Heart right ventricle (tissue), 16 donors: Measurements from ENCODE around the gene DPP10. TPM values are rescaled to one million over a fixed set of nuclear protein-coding genes. Genes with fewer than 3 reads are reported as not detected.

Experiments used
- ATAC-seq, 8 donors: fragments of 200-7000 bp; cut with Tn5 transposase; one replicate each; pipeline ENCODE4 v1.9.1; 2020; ENCODE audit warnings: mild to moderate bottlenecking in 8 of 8, moderate library complexity in 8 of 8, moderate number of reproducible peaks in 1 of 8
- DNase-seq, 2 donors: peaks; one replicate each; pipeline ENCODE4 v3.0.0-alpha.2; 2020
- H3K27ac ChIP-seq, 10 donors: fragments of 200-600 bp; sonication (generic) in 2 of 10; one replicate each; pipeline versions ENCODE4 v1.5.0 to v1.8.0; 2020 to 2022; ENCODE audit warnings: mild to moderate bottlenecking in 3 of 10
- H3K27me3 ChIP-seq, 7 donors: fragments of 200-600 bp; one replicate each; pipeline ENCODE4 v1.8.0; 2021 to 2022; ENCODE audit warnings: mild to moderate bottlenecking in 2 of 7
- H3K36me3 ChIP-seq, 9 donors: fragments of 200-600 bp; sonication (generic) in 1 of 9; one replicate each; pipeline versions ENCODE4 v1.5.0 to v1.8.0; 2020 to 2022; ENCODE audit warnings: mild to moderate bottlenecking in 2 of 9
- H3K4me1 ChIP-seq, 9 donors: fragments of 200-600 bp; sonication (generic) in 1 of 9; one replicate each; pipeline versions ENCODE4 v1.5.0 to v1.8.0; 2020 to 2022; ENCODE audit warnings: mild to moderate bottlenecking in 4 of 9
- H3K4me3 ChIP-seq, 10 donors: fragments of 200-600 bp; sonication (generic) in 2 of 10; one replicate each; pipeline versions ENCODE4 v1.5.0 to v1.8.0; 2020 to 2022; ENCODE audit warnings: mild to moderate bottlenecking in 7 of 10, moderate library complexity in 2 of 10
- H3K9me3 ChIP-seq, 11 donors: fragments of 200-600 bp in 10 of 11; sonication (generic) in 2 of 11; one replicate each; pipeline versions ENCODE4 v1.5.0 to v1.8.0; 2013 to 2022; ENCODE audit warnings: mild to moderate bottlenecking in 2 of 11, control low read depth in 1 of 11, moderate library complexity in 1 of 11
- WGBS, 2 donors: extraction: QIAGEN DNeasy Blood & Tissue Kit; methylation state at CpG; one replicate each; pipeline ENCODE4 v1.1.7; 2013; ENCODE audit warnings: inconsistent platforms in 1 of 2; 5-methylcytosine and 5-hydroxymethylcytosine counted together
- intact Hi-C, 10 donors: fragments of 100-400 bp; cut with DNase I; formaldehyde crosslinking; loops; one replicate each; pipeline versions ENCODE4 v1.11.1 to v1.14.2; 2022
- polyA plus RNA-seq, 2 donors: library from polyadenylated mRNA; stranded (reverse); fragments of 200-250 nt; gene quantifications; one replicate each; pipeline ENCODE4 v1.2.3, GENCODE V29; 2013
- total RNA-seq, 10 donors: library from RNA; stranded (reverse); fragmentation: NEBNext Ultra II Directional in 3 of 10; extraction: Animal tissue kit (Norgen Biotek cat#: 25700) in 3 of 10; gene quantifications; one replicate each; pipeline versions ENCODE4 v1.2.1 to v1.2.4, GENCODE V29; 2021 to 2023
- TF ChIP-seq, protein P1 (sequence below), 9 donors: fragments of 200-600 bp; sonication (generic) in 2 of 9; IDR thresholded peaks; one replicate each; pipeline versions ENCODE4 v1.5.0 to v1.8.0; 2021 to 2022; ENCODE audit warnings: antibody characterized with exemption in 9 of 9, mild to moderate bottlenecking in 5 of 9, moderate library complexity in 1 of 9
- donor health status: Arrhythmogenic right ventricular cardiomyopathy.
- donor health status: ischemic (EF 13 %, LVEDD 7.1; RV severe dilation, severe dysfunction).
- donor health status: healthy with polysubstance abuse.
- donor health status: DM: no; HTN: yes; CAD: no.
- donor health status: DM: no; HTN: no; CAD: no.
- donor health status: ischemic (EF 25% LVEDD 6.9; RV normal size, moderate dysfunction).
- donor health status: ischemic (EF 25% LVEDD 5.7; RV mildly dilated, moderate dysfunction).
- donor health status: healthy.
- donor health status: DM: yes; HTN: yes; CAD: no.
- donor health status: Ischemic cardiomyopathy.
- donor health status: ischemic (EF 35%, LVEDD 5.7; RV mildly dilated, moderate dysfunction).
- donor health status: nonischemic (EF 11% LVEDD 7.7; RV severe dilation, severe dysfunction).
- donor health status: DM: yes; HTN: yes; CAD: no.
- donor health status: PGD.
- donor health status: ischemic (EF 29% LVEDD 5.4; RV normal size, mild dysfunction).
- donor health status: nonischemic (EF 23%, LVEDD 6.1; RV moderate dilation, normal function).

Gene DPP10
- total and polyA plus RNA-seq, 12 donors = 0.15 to 0.49 (median 0.38) TPM; not detected in 9

- Histone ChIP-seq H3K27me3 (no peaks in the 10 kb centered on the region), H3K36me3 (no peaks in the 10 kb centered on the region), H3K9me3 (no peaks in the 10 kb centered on the region), H3K27ac (no peak overlapping the region), H3K4me1 (no peaks in the 10 kb centered on the region), H3K4me3 (no peak overlapping the region)
- no peak for ATAC-seq
- intact Hi-C loops = no loop called here
- no peak for DNase-seq
- TF ChIP-seq, protein P1, sequence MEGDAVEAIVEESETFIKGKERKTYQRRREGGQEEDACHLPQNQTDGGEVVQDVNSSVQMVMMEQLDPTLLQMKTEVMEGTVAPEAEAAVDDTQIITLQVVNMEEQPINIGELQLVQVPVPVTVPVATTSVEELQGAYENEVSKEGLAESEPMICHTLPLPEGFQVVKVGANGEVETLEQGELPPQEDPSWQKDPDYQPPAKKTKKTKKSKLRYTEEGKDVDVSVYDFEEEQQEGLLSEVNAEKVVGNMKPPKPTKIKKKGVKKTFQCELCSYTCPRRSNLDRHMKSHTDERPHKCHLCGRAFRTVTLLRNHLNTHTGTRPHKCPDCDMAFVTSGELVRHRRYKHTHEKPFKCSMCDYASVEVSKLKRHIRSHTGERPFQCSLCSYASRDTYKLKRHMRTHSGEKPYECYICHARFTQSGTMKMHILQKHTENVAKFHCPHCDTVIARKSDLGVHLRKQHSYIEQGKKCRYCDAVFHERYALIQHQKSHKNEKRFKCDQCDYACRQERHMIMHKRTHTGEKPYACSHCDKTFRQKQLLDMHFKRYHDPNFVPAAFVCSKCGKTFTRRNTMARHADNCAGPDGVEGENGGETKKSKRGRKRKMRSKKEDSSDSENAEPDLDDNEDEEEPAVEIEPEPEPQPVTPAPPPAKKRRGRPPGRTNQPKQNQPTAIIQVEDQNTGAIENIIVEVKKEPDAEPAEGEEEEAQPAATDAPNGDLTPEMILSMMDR (IDR thresholded peaks at IDR 0.05) = no peak
- 86 to 88% methylated on average over 1 of the region's 1 CpG for WGBS, 2 donors
Observed at GRCh38 chr2:115277366-115277765, 834.9 kb downstream of the DPP10 start.

- H3K27ac ChIP-seq = no peak overlapping the region
- H3K27me3 ChIP-seq = no peaks in the 10 kb centered on the region
- no peak overlapping the region for H3K4me3 ChIP-seq
- no peaks in the 10 kb centered on the region for H3K4me1 ChIP-seq
- intact Hi-C loops = no loop called here
- WGBS, 2 donors = 60 to 70% methylated on average over 3 of the region's 3 CpGs
- ATAC-seq (no peak), DNase-seq (no peak)
- TF ChIP-seq, protein P1 (IDR thresholded peaks at IDR 0.05) = no peak
- H3K9me3 ChIP-seq = peaks cover 0 to 5% (median 0%) of the 10 kb centered on the region in 11 donors
- no peaks in the 10 kb centered on the region for H3K36me3 ChIP-seq
Observed at GRCh38 chr2:115285416-115285815, 843.0 kb downstream of the DPP10 start.

GRCh38 chr2:115290478-115290877 is 848.0 kb downstream of the DPP10 start:
- WGBS, 2 donors = 78 to 84% methylated on average over 1 of the region's 1 CpG
- Histone ChIP-seq H3K9me3 (peaks cover 0 to 5% (median 0%) of the 10 kb centered on the region in 11 donors), H3K27me3 (no peaks in the 10 kb centered on the region), H3K4me3 (no peak overlapping the region), H3K27ac (no peak overlapping the region), H3K36me3 (no peaks in the 10 kb centered on the region), H3K4me1 (no peaks in the 10 kb centered on the region)
- TF ChIP-seq, protein P1 (IDR thresholded peaks at IDR 0.05) = no peak
- no peak for ATAC-seq
- no peak for DNase-seq
- intact Hi-C loops = no loop called here

GRCh38 chr2:115292742-115293141 is 850.3 kb downstream of the DPP10 start:
- Histone ChIP-seq H3K36me3 (no peaks in the 10 kb centered on the region), H3K4me3 (no peak overlapping the region), H3K27ac (no peak overlapping the region), H3K27me3 (peaks cover 0 to 4% (median 0%) of the 10 kb centered on the region in 7 donors), H3K9me3 (peaks cover 0 to 5% (median 0%) of the 10 kb centered on the region in 11 donors), H3K4me1 (no peaks in the 10 kb centered on the region)
- DNase-seq (no peak), ATAC-seq (no peak)
- 69 to 73% methylated on average over 3 of the region's 3 CpGs for WGBS, 2 donors
- intact Hi-C loops = no loop called here
- TF ChIP-seq, protein P1 (IDR thresholded peaks at IDR 0.05) = no peak
